ENCODE measurements around the gene SCAMP2.

DNA sequence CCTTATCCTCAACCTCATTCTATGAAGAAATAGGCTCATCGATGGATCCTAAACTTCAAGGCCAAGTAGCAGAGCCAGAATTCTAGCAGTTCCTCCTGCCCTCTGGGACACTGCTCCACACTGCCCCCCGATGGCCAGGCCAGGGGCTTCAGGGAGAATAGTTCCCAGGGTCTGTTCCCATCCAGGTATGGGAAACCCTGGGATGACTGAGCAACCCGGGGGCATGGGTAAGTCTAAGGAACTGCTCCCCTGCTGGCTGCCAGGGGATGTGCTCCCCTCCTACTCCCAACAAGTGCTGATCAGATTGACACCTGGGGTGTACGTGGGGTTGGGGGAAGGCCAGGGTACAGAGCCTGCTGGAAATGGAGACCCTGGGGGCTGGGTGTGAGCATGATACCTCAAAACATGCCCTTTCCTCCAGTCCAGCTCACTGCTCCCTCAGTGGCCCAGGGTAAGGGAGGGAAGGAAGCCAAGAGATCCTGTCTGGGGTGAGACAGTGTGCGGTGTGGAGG is 37.8 kb downstream of the SCAMP2 start:
- TF ChIP-seq, protein P1, sequence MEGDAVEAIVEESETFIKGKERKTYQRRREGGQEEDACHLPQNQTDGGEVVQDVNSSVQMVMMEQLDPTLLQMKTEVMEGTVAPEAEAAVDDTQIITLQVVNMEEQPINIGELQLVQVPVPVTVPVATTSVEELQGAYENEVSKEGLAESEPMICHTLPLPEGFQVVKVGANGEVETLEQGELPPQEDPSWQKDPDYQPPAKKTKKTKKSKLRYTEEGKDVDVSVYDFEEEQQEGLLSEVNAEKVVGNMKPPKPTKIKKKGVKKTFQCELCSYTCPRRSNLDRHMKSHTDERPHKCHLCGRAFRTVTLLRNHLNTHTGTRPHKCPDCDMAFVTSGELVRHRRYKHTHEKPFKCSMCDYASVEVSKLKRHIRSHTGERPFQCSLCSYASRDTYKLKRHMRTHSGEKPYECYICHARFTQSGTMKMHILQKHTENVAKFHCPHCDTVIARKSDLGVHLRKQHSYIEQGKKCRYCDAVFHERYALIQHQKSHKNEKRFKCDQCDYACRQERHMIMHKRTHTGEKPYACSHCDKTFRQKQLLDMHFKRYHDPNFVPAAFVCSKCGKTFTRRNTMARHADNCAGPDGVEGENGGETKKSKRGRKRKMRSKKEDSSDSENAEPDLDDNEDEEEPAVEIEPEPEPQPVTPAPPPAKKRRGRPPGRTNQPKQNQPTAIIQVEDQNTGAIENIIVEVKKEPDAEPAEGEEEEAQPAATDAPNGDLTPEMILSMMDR (IDR thresholded peaks at IDR 0.05): peak; percentile 27 to 49 (median 48)
- TF ChIP-seq POLR2AphosphoS5 (IDR thresholded peaks at IDR 0.05; ENCODE audit: insufficient read depth in 1 of 2, low read depth in 1 of 2) (no peak), POLR2A (IDR thresholded peaks at IDR 0.05) (no peak)
